ENCODE results near the gene TET1.
"Not testable (repeated sequence)": the region's sequence is repeated elsewhere in the genome, so short reads cannot be mapped to it uniquely, and the experiment has no call there.

TET1 gene

GRCh38 chr10:68606918-68607317 is 46.8 kb downstream of the TET1 start:
- H3K4me2 ChIP-seq (ENCODE audit: insufficient read depth, low read length, poor library complexity, severe bottlenecking), result no peak overlapping the region
- no peaks in the 10 kb centered on the region for H3K9me3 ChIP-seq (replicated peaks in 1 of 2; ENCODE audit: control insufficient read depth in 2 of 2, insufficient read depth in 1 of 2, low read depth in 1 of 2, low read length in 2 of 2)
- WGBS, 2 donors (ENCODE audit: extremely low coverage in 2 of 2, insufficient read length in 2 of 2, insufficient replicate concordance in 1 of 2), result no CpG with 5 or more reads among the region's 5 CpGs
- no peak overlapping the region for H3K27ac ChIP-seq (replicated peaks; ENCODE audit: low read length)
- no peak overlapping the region for H2BK15ac ChIP-seq (ENCODE audit: low read length)
- no peak overlapping the region for H2BK5ac ChIP-seq (ENCODE audit: low read length)
- no peak overlapping the region for H4K8ac ChIP-seq (ENCODE audit: low read depth, low read length)
- H4K91ac ChIP-seq (ENCODE audit: low read depth, low read length, poor library complexity), result no peak overlapping the region
- H2AK5ac ChIP-seq (ENCODE audit: low read depth, low read length), result no peak overlapping the region
- H3K79me1 ChIP-seq (ENCODE audit: low read depth, low read length), result no peaks in the 10 kb centered on the region
- no peak overlapping the region for H2BK120ac ChIP-seq (ENCODE audit: low read depth, low read length)
- H3K18ac ChIP-seq (ENCODE audit: low read length), result no peak overlapping the region
- H3K14ac ChIP-seq (ENCODE audit: low read length), result no peak overlapping the region
- no peak overlapping the region for H3K23ac ChIP-seq (ENCODE audit: low read depth, low read length, poor library complexity)
- no peak overlapping the region for H2AFZ ChIP-seq (ENCODE audit: low read length)
- no peak overlapping the region for H3K4ac ChIP-seq (ENCODE audit: low read length)
- H3K4me1 ChIP-seq (ENCODE audit: control insufficient read depth in 2 of 2, insufficient read depth in 1 of 2, low read depth in 1 of 2, low read length in 2 of 2), result peaks cover 1 to 6% of the 10 kb centered on the region in 2 donors
- no peak for DNase-seq (ENCODE audit: low spot score)
- H3K27me3 ChIP-seq (ENCODE audit: control insufficient read depth in 3 of 3, insufficient read depth in 3 of 3, low read depth in 1 of 3, low read length in 3 of 3), result no peaks in the 10 kb centered on the region
- no peak overlapping the region for H3K9ac ChIP-seq (ENCODE audit: low read depth, low read length, poor library complexity)
- no peak overlapping the region for H2BK12ac ChIP-seq (ENCODE audit: low read length)
- no peak overlapping the region for H3K4me3 ChIP-seq (ENCODE audit: low read length in 2 of 2)
- peaks cover 8 to 83% of the 10 kb centered on the region in 2 donors for H3K36me3 ChIP-seq (replicated peaks in 1 of 2; ENCODE audit: control insufficient read depth in 2 of 2, insufficient read depth in 2 of 2, low read length in 2 of 2)

- not testable (repeated sequence) for H3K4me1 ChIP-seq (ENCODE audit: control insufficient read depth in 2 of 2, insufficient read depth in 1 of 2, low read depth in 1 of 2, low read length in 2 of 2); H3K4me3 ChIP-seq (ENCODE audit: low read length in 2 of 2); H2BK5ac ChIP-seq (ENCODE audit: low read length); H2BK120ac ChIP-seq (ENCODE audit: low read depth, low read length); H3K4ac ChIP-seq (ENCODE audit: low read length); H4K8ac ChIP-seq (ENCODE audit: low read depth, low read length); H3K18ac ChIP-seq (ENCODE audit: low read length); H3K9ac ChIP-seq (ENCODE audit: low read depth, low read length, poor library complexity); H2AFZ ChIP-seq (ENCODE audit: low read length); H3K14ac ChIP-seq (ENCODE audit: low read length); H4K91ac ChIP-seq (ENCODE audit: low read depth, low read length, poor library complexity); H3K9me3 ChIP-seq (replicated peaks in 1 of 2; ENCODE audit: control insufficient read depth in 2 of 2, insufficient read depth in 1 of 2, low read depth in 1 of 2, low read length in 2 of 2); H2AK5ac ChIP-seq (ENCODE audit: low read depth, low read length); H3K27ac ChIP-seq (replicated peaks; ENCODE audit: low read length); H3K27me3 ChIP-seq (ENCODE audit: control insufficient read depth in 3 of 3, insufficient read depth in 3 of 3, low read depth in 1 of 3, low read length in 3 of 3); DNase-seq (ENCODE audit: low spot score); H2BK15ac ChIP-seq (ENCODE audit: low read length); H3K4me2 ChIP-seq (ENCODE audit: insufficient read depth, low read length, poor library complexity, severe bottlenecking); H3K23ac ChIP-seq (ENCODE audit: low read depth, low read length, poor library complexity); H3K79me1 ChIP-seq (ENCODE audit: low read depth, low read length); H2BK12ac ChIP-seq (ENCODE audit: low read length)
- H3K36me3 ChIP-seq (replicated peaks in 1 of 2; ENCODE audit: control insufficient read depth in 2 of 2, insufficient read depth in 2 of 2, low read length in 2 of 2), result peaks cover 4 to 77% of the 10 kb centered on the region in 2 donors
- WGBS, 2 donors (ENCODE audit: extremely low coverage in 2 of 2, insufficient read length in 2 of 2, insufficient replicate concordance in 1 of 2), result no CpG with 5 or more reads among the region's 10 CpGs
Observed at GRCh38 chr10:68610023-68610422, 49.9 kb downstream of the TET1 start.

DNA sequence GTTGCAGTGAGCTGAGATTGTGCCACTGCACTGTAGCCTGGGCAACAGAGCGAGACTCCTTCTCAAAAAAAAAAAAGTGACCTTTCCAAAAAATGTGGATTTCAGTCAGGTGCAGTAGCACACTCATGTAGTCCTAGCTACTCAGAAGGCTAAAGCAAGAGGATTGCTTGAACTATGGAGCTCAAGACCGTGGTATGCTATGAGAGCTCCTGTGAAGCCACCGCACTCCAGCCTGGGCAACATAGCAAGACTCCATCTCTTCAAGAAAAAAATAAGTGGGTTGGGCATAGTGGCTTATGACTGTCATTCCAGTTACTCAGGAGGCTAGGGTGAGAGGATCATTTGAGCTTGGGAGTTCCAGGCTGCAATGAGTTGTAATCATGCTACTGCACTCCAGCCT is 51.1 kb downstream of the TET1 start:
- Histone ChIP-seq H2BK120ac (ENCODE audit: low read depth, low read length) (no peak overlapping the region), H3K23ac (ENCODE audit: low read depth, low read length, poor library complexity) (no peak overlapping the region), H3K4me1 (ENCODE audit: control insufficient read depth in 2 of 2, insufficient read depth in 1 of 2, low read depth in 1 of 2, low read length in 2 of 2) (no peaks in the 10 kb centered on the region), H3K79me1 (ENCODE audit: low read depth, low read length) (no peaks in the 10 kb centered on the region), H2BK15ac (ENCODE audit: low read length) (no peak overlapping the region), H3K27ac (replicated peaks; ENCODE audit: low read length) (no peak overlapping the region), H3K18ac (ENCODE audit: low read length) (no peak overlapping the region), H3K4me2 (ENCODE audit: insufficient read depth, low read length, poor library complexity, severe bottlenecking) (no peak overlapping the region), H4K8ac (ENCODE audit: low read depth, low read length) (no peak overlapping the region), H3K4ac (ENCODE audit: low read length) (no peak overlapping the region), H2BK5ac (ENCODE audit: low read length) (no peak overlapping the region), H3K4me3 (ENCODE audit: low read length in 2 of 2) (no peak overlapping the region), H2AK5ac (ENCODE audit: low read depth, low read length) (no peak overlapping the region), H3K9ac (ENCODE audit: low read depth, low read length, poor library complexity) (no peak overlapping the region), H2AFZ (ENCODE audit: low read length) (no peak overlapping the region), H4K91ac (ENCODE audit: low read depth, low read length, poor library complexity) (no peak overlapping the region), H3K9me3 (replicated peaks in 1 of 2; ENCODE audit: control insufficient read depth in 2 of 2, insufficient read depth in 1 of 2, low read depth in 1 of 2, low read length in 2 of 2) (no peaks in the 10 kb centered on the region), H2BK12ac (ENCODE audit: low read length) (no peak overlapping the region), H3K14ac (ENCODE audit: low read length) (no peak overlapping the region), H3K36me3 (replicated peaks in 1 of 2; ENCODE audit: control insufficient read depth in 2 of 2, insufficient read depth in 2 of 2, low read length in 2 of 2) (peaks cover 4 to 74% of the 10 kb centered on the region in 2 donors), H3K27me3 (ENCODE audit: control insufficient read depth in 3 of 3, insufficient read depth in 3 of 3, low read depth in 1 of 3, low read length in 3 of 3) (no peaks in the 10 kb centered on the region)
- DNase-seq (ENCODE audit: low spot score), result no peak
- no CpG with 5 or more reads among the region's 3 CpGs for WGBS, 2 donors (ENCODE audit: extremely low coverage in 2 of 2, insufficient read length in 2 of 2, insufficient replicate concordance in 1 of 2)

DNA sequence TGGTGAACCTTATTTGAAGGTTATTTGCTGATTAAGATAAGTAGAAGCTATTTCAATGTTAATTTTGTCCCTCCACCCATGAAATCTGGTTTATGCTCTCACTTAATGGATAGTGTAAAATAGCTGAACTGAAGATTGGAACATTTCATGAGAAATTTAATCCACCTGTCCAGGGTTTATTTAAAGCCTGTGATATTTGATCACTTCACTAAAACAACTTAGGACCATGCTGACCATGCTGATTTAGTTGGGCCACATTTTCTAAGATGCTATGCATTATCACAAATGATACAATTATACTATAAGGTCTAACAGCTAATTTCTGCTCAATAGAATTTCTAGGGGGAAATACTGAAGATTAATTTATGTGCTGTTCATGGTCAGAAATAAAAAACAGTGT is 53.8 kb downstream of the TET1 start:
- not testable (repeated sequence) for H4K91ac ChIP-seq (ENCODE audit: low read depth, low read length, poor library complexity); H3K4me2 ChIP-seq (ENCODE audit: insufficient read depth, low read length, poor library complexity, severe bottlenecking); H3K9me3 ChIP-seq (replicated peaks in 1 of 2; ENCODE audit: control insufficient read depth in 2 of 2, insufficient read depth in 1 of 2, low read depth in 1 of 2, low read length in 2 of 2); H2AFZ ChIP-seq (ENCODE audit: low read length); H2BK5ac ChIP-seq (ENCODE audit: low read length); H3K14ac ChIP-seq (ENCODE audit: low read length); H2BK120ac ChIP-seq (ENCODE audit: low read depth, low read length); H3K4me1 ChIP-seq (ENCODE audit: control insufficient read depth in 2 of 2, insufficient read depth in 1 of 2, low read depth in 1 of 2, low read length in 2 of 2); DNase-seq (ENCODE audit: low spot score); H3K18ac ChIP-seq (ENCODE audit: low read length); H2BK12ac ChIP-seq (ENCODE audit: low read length); H3K79me1 ChIP-seq (ENCODE audit: low read depth, low read length); H3K27me3 ChIP-seq (ENCODE audit: control insufficient read depth in 3 of 3, insufficient read depth in 3 of 3, low read depth in 1 of 3, low read length in 3 of 3); H3K4ac ChIP-seq (ENCODE audit: low read length); H3K23ac ChIP-seq (ENCODE audit: low read depth, low read length, poor library complexity); H2BK15ac ChIP-seq (ENCODE audit: low read length); H3K9ac ChIP-seq (ENCODE audit: low read depth, low read length, poor library complexity); H3K4me3 ChIP-seq (ENCODE audit: low read length in 2 of 2); H2AK5ac ChIP-seq (ENCODE audit: low read depth, low read length); H4K8ac ChIP-seq (ENCODE audit: low read depth, low read length); H3K27ac ChIP-seq (replicated peaks; ENCODE audit: low read length)
- H3K36me3 ChIP-seq (replicated peaks in 1 of 2; ENCODE audit: control insufficient read depth in 2 of 2, insufficient read depth in 2 of 2, low read length in 2 of 2), result peaks cover 3 to 70% of the 10 kb centered on the region in 2 donors
